Measurements from ENCODE around the gene USE1.

GRCh38 chr19:17262557-17262956 lies 47.4 kb downstream of the USE1 start:
- TF ChIP-seq CTCF (conservative IDR thresholded peaks at IDR 0.05; ENCODE audit: low read depth in 2 of 2) (no peak), CREB1 (CRISPR knock-in tag; IDR thresholded peaks at IDR 0.05; ENCODE audit: low read depth) (no peak), POLR2AphosphoS5 (IDR thresholded peaks at IDR 0.05; ENCODE audit: low read depth) (no peak), EZH2 (IDR thresholded peaks at IDR 0.05; ENCODE audit: low read depth, unreplicated experiment) (no peak), REST (IDR thresholded peaks at IDR 0.05; ENCODE audit: unreplicated experiment) (no peak), STAT1 (IDR thresholded peaks at IDR 0.05; ENCODE audit: unreplicated experiment) (no peak), ETS1 (IDR thresholded peaks at IDR 0.05) (no peak), EZH2phosphoT487 (IDR thresholded peaks at IDR 0.05; ENCODE audit: unreplicated experiment) (no peak), ZNF331 (CRISPR knock-in tag; IDR thresholded peaks at IDR 0.05; ENCODE audit: low read depth) (no peak)

All from GM23338 (cell line).